NCI-H146 (cell line): ENCODE measurements around the gene PRTN3.
"Not testable (repeated sequence)": the region's sequence is repeated elsewhere in the genome, so short reads cannot be mapped to it uniquely, and the experiment has no call there.

Source experiments
- DNase-seq: peaks from one replicate; lab custom pipeline; 2025; lab: John Stamatoyannopoulos, UW

The PRTN3 gene

GRCh38 chr19:845707-846521, 5.1 kb downstream of the PRTN3 start:
- no peak for DNase-seq

GRCh38 chr19:848386-848921, 7.7 kb downstream of the PRTN3 start:
- no peak for DNase-seq

- DNase-seq = not testable (repeated sequence)
These were observed 8.4 kb downstream of the PRTN3 start for GRCh38 chr19:849195-849594.

- DNase-seq = peak; percentile 72
These were observed 9.6 kb downstream of the PRTN3 start for GRCh38 chr19:850221-850978.

GRCh38 chr19:850979-851335, 10.2 kb downstream of the PRTN3 start:
- DNase-seq = no peak

GRCh38 chr19:852136-853013, 11.6 kb downstream of the PRTN3 start, which contains the start of gene ELANE:
ELANE (plus strand) TSS chr19:852303; CDS start chr19:852329, 26 bp downstream.
- no peak for DNase-seq

- no peak for DNase-seq
These were observed 12.3 kb downstream of the PRTN3 start for GRCh38 chr19:853014-853585.

- not testable (repeated sequence) for DNase-seq
These were observed 12.9 kb downstream of the PRTN3 start for GRCh38 chr19:853614-854220.

GRCh38 chr19:854549-854948, 13.8 kb downstream of the PRTN3 start:
- no peak for DNase-seq

GRCh38 chr19:855142-855541, 14.3 kb downstream of the PRTN3 start:
- DNase-seq = no peak

- no peak for DNase-seq
These were observed 14.8 kb downstream of the PRTN3 start for GRCh38 chr19:855566-856120.

- DNase-seq = no peak
These were observed 17.5 kb downstream of the PRTN3 start for GRCh38 chr19:858284-858683.

GRCh38 chr19:858868-859843, 18.4 kb downstream of the PRTN3 start, which contains the start of gene CFD:
CFD (plus strand) TSS chr19:859664; CDS start chr19:859690, 26 bp downstream.
- DNase-seq = peak; percentile 25

GRCh38 chr19:861141-861755, 20.4 kb downstream of the PRTN3 start:
- no peak for DNase-seq

- DNase-seq = peak; percentile 70
These were observed 21.2 kb downstream of the PRTN3 start for GRCh38 chr19:861756-862580.

GRCh38 chr19:862581-863314, 21.9 kb downstream of the PRTN3 start:
- DNase-seq = no peak

- DNase-seq = no peak
These were observed 22.5 kb downstream of the PRTN3 start for GRCh38 chr19:863315-863620.
